ENCODE measurements around the gene MKS1. TPM values are rescaled to one million over a fixed set of nuclear protein-coding genes. Genes with fewer than 3 reads are reported as not detected.

Gene MKS1
- total RNA-seq, 1 experiment from 2014 or later: 29.8 TPM

DNA sequence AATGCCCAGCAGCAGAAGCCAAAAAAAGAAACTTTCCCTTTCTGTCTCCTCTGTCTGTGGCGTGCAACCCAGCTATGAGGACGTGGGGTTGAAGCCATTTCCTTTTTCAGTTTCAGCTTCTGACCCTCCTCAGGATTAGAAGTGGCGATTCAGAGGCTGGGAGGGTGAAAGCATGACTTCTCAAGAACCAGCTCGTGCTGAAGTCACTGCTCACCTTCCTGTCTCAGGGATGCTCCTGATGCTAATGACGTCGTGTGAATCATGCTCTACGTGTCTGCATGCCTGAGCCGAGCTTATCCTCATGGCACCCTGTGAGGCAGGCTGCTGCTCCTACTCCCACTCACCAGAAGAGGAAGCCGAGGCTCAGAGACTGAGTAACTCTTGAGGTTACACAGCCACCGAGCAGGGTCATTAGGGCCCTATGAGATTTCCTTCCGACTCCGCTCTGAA lies 13.7 kb upstream of the MKS1 start (continued):
- TF ChIP-seq TCF7L2 (IDR thresholded peaks at IDR 0.05; ENCODE audit: borderline replicate concordance, extremely low read depth, insufficient read depth, insufficient read length): no peak
- TF ChIP-seq EZH2 (IDR thresholded peaks at IDR 0.05): no peak
- TF ChIP-seq, protein P1, sequence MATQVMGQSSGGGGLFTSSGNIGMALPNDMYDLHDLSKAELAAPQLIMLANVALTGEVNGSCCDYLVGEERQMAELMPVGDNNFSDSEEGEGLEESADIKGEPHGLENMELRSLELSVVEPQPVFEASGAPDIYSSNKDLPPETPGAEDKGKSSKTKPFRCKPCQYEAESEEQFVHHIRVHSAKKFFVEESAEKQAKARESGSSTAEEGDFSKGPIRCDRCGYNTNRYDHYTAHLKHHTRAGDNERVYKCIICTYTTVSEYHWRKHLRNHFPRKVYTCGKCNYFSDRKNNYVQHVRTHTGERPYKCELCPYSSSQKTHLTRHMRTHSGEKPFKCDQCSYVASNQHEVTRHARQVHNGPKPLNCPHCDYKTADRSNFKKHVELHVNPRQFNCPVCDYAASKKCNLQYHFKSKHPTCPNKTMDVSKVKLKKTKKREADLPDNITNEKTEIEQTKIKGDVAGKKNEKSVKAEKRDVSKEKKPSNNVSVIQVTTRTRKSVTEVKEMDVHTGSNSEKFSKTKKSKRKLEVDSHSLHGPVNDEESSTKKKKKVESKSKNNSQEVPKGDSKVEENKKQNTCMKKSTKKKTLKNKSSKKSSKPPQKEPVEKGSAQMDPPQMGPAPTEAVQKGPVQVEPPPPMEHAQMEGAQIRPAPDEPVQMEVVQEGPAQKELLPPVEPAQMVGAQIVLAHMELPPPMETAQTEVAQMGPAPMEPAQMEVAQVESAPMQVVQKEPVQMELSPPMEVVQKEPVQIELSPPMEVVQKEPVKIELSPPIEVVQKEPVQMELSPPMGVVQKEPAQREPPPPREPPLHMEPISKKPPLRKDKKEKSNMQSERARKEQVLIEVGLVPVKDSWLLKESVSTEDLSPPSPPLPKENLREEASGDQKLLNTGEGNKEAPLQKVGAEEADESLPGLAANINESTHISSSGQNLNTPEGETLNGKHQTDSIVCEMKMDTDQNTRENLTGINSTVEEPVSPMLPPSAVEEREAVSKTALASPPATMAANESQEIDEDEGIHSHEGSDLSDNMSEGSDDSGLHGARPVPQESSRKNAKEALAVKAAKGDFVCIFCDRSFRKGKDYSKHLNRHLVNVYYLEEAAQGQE (IDR thresholded peaks at IDR 0.05; ENCODE audit: low read depth): no peak
- TF ChIP-seq ZFX (IDR thresholded peaks at IDR 0.05): no peak
- no peak for TF ChIP-seq SP1 (IDR thresholded peaks at IDR 0.05; ENCODE audit: low read depth)
- TF ChIP-seq, protein P2, sequence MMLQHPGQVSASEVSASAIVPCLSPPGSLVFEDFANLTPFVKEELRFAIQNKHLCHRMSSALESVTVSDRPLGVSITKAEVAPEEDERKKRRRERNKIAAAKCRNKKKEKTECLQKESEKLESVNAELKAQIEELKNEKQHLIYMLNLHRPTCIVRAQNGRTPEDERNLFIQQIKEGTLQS (IDR thresholded peaks at IDR 0.05): no peak
- TF ChIP-seq, protein P3, sequence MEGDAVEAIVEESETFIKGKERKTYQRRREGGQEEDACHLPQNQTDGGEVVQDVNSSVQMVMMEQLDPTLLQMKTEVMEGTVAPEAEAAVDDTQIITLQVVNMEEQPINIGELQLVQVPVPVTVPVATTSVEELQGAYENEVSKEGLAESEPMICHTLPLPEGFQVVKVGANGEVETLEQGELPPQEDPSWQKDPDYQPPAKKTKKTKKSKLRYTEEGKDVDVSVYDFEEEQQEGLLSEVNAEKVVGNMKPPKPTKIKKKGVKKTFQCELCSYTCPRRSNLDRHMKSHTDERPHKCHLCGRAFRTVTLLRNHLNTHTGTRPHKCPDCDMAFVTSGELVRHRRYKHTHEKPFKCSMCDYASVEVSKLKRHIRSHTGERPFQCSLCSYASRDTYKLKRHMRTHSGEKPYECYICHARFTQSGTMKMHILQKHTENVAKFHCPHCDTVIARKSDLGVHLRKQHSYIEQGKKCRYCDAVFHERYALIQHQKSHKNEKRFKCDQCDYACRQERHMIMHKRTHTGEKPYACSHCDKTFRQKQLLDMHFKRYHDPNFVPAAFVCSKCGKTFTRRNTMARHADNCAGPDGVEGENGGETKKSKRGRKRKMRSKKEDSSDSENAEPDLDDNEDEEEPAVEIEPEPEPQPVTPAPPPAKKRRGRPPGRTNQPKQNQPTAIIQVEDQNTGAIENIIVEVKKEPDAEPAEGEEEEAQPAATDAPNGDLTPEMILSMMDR (IDR thresholded peaks at IDR 0.05 in 2 of 3, conservative IDR thresholded peaks at IDR 0.05 in 1 of 3; ENCODE audit: borderline replicate concordance in 1 of 3, insufficient read depth in 1 of 3, low read depth in 2 of 3, low read length in 2 of 3): no peak

DNA sequence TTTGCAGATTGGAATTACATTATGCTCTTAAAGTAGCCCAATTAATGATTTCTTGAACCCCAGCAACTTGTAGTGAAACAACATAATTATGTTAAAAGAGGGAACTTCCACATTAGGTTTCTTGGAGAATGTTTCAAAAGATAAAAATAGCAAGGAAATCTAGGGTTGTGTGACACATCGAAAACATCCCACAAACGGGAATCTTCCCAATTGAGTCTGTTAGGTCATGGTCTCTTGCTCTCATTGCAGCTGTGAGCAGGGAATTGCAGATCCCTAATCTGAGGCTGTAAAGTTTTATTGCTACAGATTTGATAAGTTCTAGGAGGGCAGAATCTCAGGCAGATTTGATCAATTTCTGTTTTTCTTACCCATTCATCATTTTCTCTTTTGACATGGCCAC lies 12.6 kb upstream of the MKS1 start:
- Histone ChIP-seq H3K27ac (ENCODE audit: low read depth, low read length) (no peak overlapping the region), H3K27me3 (ENCODE audit: insufficient read depth, low read length) (peaks cover 27% of the 10 kb centered on the region), H3K4me3 (replicated peaks in 1 of 2; ENCODE audit: low read depth in 1 of 2, low read length in 2 of 2) (no peak overlapping the region), H3K9me3 (ENCODE audit: control insufficient read depth in 1 of 2, insufficient read depth in 1 of 2, low read depth in 1 of 2, low read length in 2 of 2) (no peaks in the 10 kb centered on the region), H3K9me2 (ENCODE audit: insufficient read depth) (no peaks in the 10 kb centered on the region), H3K36me3 (ENCODE audit: control insufficient read depth in 1 of 2, insufficient read depth in 2 of 2, low read length in 2 of 2) (no peaks in the 10 kb centered on the region), H4K20me1 (ENCODE audit: insufficient read depth) (no peaks in the 10 kb centered on the region), H3K4me2 (ENCODE audit: low read length) (no peak overlapping the region), H3K4me1 (ENCODE audit: control insufficient read depth in 1 of 2, insufficient read depth in 2 of 2, low read length in 2 of 2) (peaks cover 0 to 6% of the 10 kb centered on the region in 2 experiments; a peak in 1 of 4 replicates), H2AFZ (ENCODE audit: low read depth, low read length, poor library complexity, severe bottlenecking) (no peak overlapping the region), H3K79me2 (ENCODE audit: insufficient read depth, low read length) (no peaks in the 10 kb centered on the region), H3K9ac (ENCODE audit: low read length) (no peak overlapping the region)
- no peak for DNase-seq (ENCODE audit: low read depth, low spot score)
- POLR2A ChIA-PET: no interaction called here
- TF ChIP-seq POLR2A (IDR thresholded peaks at IDR 0.05; ENCODE audit: borderline replicate concordance, extremely low read depth, insufficient read depth, insufficient read length) (no peak), EZH2 (IDR thresholded peaks at IDR 0.05) (no peak), SP1 (IDR thresholded peaks at IDR 0.05; ENCODE audit: low read depth) (no peak), SRF (IDR thresholded peaks at IDR 0.05; ENCODE audit: low read depth) (no peak), ZFX (IDR thresholded peaks at IDR 0.05) (no peak), SIN3A (IDR thresholded peaks at IDR 0.05; ENCODE audit: low read depth) (no peak), TCF7L2 (IDR thresholded peaks at IDR 0.05; ENCODE audit: borderline replicate concordance, extremely low read depth, insufficient read depth, insufficient read length) (no peak), ZNF274 (IDR thresholded peaks at IDR 0.05; ENCODE audit: low read depth, low read length) (no peak), FOSL1 (IDR thresholded peaks at IDR 0.05; ENCODE audit: low read depth) (no peak), POLR2AphosphoS5 (IDR thresholded peaks at IDR 0.05; ENCODE audit: low read depth, low read length) (no peak), CEBPB (IDR thresholded peaks at IDR 0.05; ENCODE audit: low read depth) (no peak), ELF1 (IDR thresholded peaks at IDR 0.05; ENCODE audit: borderline replicate concordance, low read depth) (no peak)
- TF ChIP-seq, protein P1 (IDR thresholded peaks at IDR 0.05; ENCODE audit: low read depth): no peak
- TF ChIP-seq, protein P4, sequence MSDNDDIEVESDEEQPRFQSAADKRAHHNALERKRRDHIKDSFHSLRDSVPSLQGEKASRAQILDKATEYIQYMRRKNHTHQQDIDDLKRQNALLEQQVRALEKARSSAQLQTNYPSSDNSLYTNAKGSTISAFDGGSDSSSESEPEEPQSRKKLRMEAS (IDR thresholded peaks at IDR 0.05): no peak
- RAD21 ChIA-PET (ENCODE audit: low non-redundant PET in 1 of 2, low total read pairs in 2 of 2, uncharacterized antibody in 2 of 2, unreplicated experiment in 2 of 2): no interaction called here
- no peak for ATAC-seq
- BruUV-seq (replicated peaks): no TSS peak
- intact Hi-C loops (cut with micrococcal nuclease): no loop called here
- CTCF ChIA-PET: no interaction called here

Data from HCT116 (cell line).